Skeletal muscle cell (primary cell): ENCODE results near the gene PRMT1.

Source experiments
- DNase-seq: peaks from one replicate; pipeline ENCODE4 v3.0.0-alpha.2; 2010; ENCODE audit warnings: low read depth
- H3K4me3 ChIP-seq: 2 replicates; pipeline ENCODE4 v1.5.1; 2011; ENCODE audit warnings: low read depth, mild to moderate bottlenecking, control low read depth, low read length, moderate library complexity

The PRMT1 gene

DNA sequence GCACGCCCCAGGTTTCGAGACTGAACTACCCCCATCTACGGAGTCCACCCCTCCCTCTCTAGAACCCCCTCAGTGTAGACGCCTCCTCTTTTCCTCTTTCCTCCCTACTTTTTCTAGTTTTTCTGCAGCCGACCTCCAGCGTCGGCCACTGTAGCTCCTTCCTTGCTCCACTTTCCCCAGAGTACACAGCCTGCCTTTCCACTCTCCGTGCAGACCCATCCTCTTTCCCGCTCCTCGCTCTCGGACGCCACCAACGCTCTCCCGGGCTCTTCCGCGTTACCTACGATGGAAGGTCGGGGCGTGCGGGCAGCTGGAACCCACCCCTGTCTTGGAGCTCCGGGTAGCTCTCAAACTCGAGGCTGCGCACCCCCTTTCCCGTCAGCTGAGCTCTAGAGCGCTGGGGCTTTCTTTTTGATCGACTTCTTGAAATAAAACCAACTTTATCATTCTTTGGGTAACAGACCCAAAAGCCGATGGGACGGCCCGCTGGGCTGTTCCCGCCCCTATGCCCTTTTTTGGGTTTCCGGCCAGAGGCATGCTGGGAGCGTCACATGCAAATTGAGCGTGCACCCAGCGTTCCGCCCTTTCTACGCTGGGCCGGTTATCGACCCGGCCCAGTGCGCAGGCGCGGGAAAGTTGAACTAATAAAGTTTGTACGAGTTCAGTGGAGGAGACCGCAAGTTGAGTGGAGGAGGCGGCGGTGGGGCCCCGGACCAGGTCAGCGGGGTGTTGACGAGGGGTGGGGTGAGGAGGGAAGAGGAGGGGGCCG is 11.5 kb upstream of the PRMT1 start, which contains the start of the genes BCL2L12 and IRF3:
BCL2L12 (plus strand) TSS at position 583 of the 769 bp plus-strand sequence. CDS start 760 bp downstream, outside the sequence.
IRF3 (minus strand) TSS at position 507 of the 769 bp plus-strand sequence. CDS start 1,019 bp downstream, outside the sequence.
- peak; percentile 83 for DNase-seq
- H3K4me3 ChIP-seq = peak within 1 kb of the TSS; percentile 95

DNA sequence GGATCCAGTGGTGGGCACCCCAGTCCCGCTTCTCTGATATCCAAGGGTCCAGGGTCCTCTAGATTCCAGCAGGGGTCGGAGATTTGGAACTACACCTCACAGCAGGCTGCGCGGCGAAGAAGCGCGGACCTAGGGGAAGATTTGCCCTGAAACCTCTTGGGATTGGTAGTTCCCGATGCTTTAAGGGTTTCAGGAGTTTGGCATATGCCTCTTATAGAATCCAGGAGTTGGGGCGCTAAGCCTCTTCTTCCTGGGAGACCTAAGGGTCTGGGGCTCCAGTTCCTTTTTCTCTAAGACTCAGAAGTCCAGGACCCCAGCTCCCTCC is 11.0 kb upstream of the PRMT1 start:
- DNase-seq = no peak
- peak overlapping the region; percentile 95 for H3K4me3 ChIP-seq

- no peak overlapping the region for H3K4me3 ChIP-seq
- DNase-seq = no peak
These were observed 9.6 kb upstream of the PRMT1 start for GRCh38 chr19:49667473-49667872.

DNA sequence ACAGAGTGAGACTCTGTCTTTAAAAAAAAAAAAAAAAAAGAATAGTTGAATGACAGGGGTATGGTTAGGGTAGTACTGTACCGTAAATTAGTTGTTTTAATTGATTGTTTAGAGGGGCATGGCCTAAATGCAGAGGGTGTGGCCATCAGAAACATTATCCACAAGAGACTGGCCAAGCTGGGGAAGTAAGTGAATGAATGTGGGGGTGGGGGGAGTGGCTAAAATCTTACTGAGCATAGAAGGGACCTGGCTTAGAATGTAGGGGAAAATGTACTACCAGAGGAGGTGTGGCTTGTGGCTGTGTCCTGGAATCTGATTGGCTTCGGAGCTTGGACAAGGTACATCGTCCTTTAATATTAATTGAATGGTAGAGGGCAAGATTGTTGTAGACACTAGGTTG is 7.6 kb upstream of the PRMT1 start:
- no peak overlapping the region for H3K4me3 ChIP-seq
- DNase-seq = no peak

GRCh38 chr19:49672131-49672919 is 4.7 kb upstream of the PRMT1 start:
- no peak for DNase-seq
- H3K4me3 ChIP-seq = no peak overlapping the region

GRCh38 chr19:49676136-49676783 is 811 bp upstream of the PRMT1 start:
- peak overlapping the region; percentile 45 for H3K4me3 ChIP-seq
- peak; percentile 74 for DNase-seq

- peak overlapping the region; percentile 100 for H3K4me3 ChIP-seq
- DNase-seq = peak; percentile 100
These were observed 264 bp upstream of the PRMT1 start for GRCh38 chr19:49676784-49677230.

- DNase-seq = peak; percentile 13
These were observed 1.0 kb downstream of the PRMT1 start for GRCh38 chr19:49677901-49678674.

DNA sequence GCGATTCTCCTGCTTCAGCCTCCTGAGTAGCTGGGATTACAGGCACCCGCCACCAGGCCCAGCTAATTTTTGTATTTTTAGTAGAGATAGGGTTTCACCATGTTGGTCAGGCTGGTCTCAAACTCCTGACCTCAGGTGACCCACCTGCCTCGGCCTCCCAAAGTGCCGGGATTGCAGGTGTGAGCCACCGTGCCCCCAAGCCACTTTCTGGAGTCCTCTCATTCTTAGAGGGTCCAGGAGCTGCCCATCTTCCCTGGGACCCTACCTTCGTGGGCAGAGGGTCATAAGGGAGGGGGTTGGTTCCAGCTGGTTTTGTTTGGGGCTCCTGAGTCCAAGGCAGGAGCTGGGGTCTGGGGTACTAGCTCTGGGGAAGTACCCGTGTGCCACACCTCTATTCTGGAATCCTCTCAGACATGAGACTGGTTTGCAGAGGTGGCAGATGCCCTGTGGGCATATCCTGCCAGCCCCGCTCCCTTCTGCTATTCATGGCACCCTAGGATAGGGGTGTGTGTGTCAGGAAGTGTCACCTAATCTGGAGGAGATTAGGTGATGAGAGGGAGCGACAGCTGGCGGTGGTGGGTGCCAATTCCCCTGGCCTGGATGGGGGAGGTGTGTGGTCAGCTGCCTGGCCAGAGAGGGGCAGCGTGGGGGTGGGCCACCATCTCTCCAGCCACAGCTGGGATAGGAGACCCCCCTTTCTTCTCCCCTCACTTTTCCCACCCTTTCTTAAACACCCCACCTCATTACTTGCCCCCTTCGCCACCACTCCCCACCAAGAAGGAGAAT is 2.1 kb downstream of the PRMT1 start:
- no peak for DNase-seq
- H3K4me3 ChIP-seq = peak overlapping the region; percentile 2

More at GRCh38 chr19:49677901-49678674, 1.0 kb downstream of the PRMT1 start:
- peak overlapping the region; percentile 100 for H3K4me3 ChIP-seq

GRCh38 chr19:49679771-49680413 is 2.8 kb downstream of the PRMT1 start:
- peak overlapping the region; percentile 20 for H3K4me3 ChIP-seq
- no peak for DNase-seq

GRCh38 chr19:49680421-49681351 is 3.6 kb downstream of the PRMT1 start:
- DNase-seq = peak; percentile 36
- H3K4me3 ChIP-seq = peak overlapping the region; percentile 20

DNA sequence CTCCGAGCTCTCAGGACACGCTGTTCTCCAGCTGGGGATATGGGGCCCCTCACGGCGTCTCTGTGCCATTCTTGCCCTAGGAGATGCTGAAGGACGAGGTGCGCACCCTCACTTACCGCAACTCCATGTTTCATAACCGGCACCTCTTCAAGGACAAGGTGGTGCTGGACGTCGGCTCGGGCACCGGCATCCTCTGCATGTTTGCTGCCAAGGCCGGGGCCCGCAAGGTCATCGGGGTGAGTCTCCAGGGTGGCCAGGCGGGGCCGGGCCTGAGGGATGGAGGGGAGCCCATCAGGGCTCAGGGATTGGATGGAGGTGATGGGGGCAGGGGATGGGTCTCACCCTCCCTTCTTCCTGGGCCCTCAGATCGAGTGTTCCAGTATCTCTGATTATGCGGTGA is 4.8 kb downstream of the PRMT1 start:
- no peak overlapping the region for H3K4me3 ChIP-seq
- no peak for DNase-seq

GRCh38 chr19:49682274-49682673 is 5.2 kb downstream of the PRMT1 start:
- no peak overlapping the region for H3K4me3 ChIP-seq
- no peak for DNase-seq

- H3K4me3 ChIP-seq = no peak overlapping the region
- DNase-seq = no peak
These were observed 6.8 kb downstream of the PRMT1 start for GRCh38 chr19:49683814-49684250.

DNA sequence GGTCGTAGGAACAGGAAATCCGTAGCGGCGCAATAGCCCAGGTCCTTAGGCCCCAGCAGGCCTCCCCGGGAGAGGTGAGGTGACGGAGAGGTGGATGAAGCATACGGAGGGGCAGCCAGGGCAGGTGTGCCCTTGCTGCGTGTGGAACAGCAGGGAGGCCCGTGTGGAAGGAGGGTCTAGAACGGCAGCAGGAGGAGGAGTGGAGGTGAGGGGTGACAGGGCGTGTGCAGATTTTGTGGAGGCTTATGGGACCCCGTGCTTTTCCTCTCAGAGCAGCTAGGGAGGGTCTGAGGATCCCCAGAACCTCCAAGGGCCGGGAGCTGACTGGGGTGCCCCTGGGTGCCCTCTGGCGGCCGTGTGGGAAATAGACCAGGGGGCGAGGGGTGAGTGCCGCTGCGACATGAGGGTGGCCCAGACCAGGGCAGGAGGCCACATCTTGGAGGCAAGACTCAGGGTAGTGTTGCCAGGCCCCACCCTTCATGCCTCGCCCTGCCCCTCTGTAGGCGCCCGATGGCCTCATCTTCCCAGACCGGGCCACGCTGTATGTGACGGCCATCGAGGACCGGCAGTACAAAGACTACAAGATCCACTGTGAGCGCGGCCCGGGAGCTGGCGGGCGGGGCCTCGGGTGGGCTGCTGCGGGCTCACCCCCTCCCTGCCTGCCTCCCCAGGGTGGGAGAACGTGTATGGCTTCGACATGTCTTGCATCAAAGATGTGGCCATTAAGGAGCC is 7.3 kb downstream of the PRMT1 start:
- no peak overlapping the region for H3K4me3 ChIP-seq
- no peak for DNase-seq

DNA sequence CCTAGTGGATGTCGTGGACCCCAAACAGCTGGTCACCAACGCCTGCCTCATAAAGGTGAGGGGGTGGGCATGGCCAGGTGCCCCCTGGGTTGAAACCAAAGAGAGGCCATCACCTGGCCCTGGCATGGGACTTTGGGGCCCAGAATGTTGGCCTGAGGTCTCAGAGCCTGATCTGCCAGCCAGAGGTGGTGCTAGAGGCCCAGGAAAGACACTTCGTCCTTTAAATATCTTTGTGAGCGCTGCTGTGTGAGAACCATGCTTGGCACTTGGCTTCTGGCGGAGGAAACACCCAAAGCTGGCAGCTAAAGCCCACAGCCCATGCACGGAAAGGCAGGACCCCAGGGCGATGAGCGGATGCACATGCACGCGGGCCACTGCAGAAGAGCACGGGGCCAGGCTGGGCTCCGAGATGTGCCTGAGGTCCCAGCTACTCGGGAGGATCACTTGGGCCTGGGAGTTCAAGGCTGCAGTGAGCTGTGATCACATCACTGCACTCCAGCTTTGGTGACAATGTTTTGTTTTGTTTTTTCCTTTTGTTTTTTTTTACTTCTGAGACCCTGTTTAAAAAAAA is 8.0 kb downstream of the PRMT1 start:
- no peak for DNase-seq

More for the DNA sequence above, 8.0 kb downstream of the PRMT1 start:
- no peak overlapping the region for H3K4me3 ChIP-seq
